GM12878 (cell line): Measurements from ENCODE around the gene CD86. TPM values are rescaled to one million over a fixed set of nuclear protein-coding genes. Genes with fewer than 3 reads are reported as not detected.

Source experiments
- ATAC-seq: fragments of 200-7000 bp; cut with Tn5 transposase; 3 replicates; pipeline ENCODE4 v1.9.1; 2020; ENCODE audit warnings: mild to moderate bottlenecking, moderate library complexity
- BruUV-seq: library from RNA; stranded (reverse); fragments of 400-500 nt; replicated peaks from 2 replicates; lab custom pipeline; 2021; lab: Mats Ljungman, UMichigan
- CTCF ChIA-PET: fragments of 300-600 bp; sonication (Branson Sonifier 250); formaldehyde crosslinking; extraction: SDS; loops from one replicate; lab custom pipeline; 2021; ENCODE audit warnings: inconsistent platforms; lab: Yijun Ruan, JAX
- POLR2A ChIA-PET: fragments of 350-600 bp; formaldehyde crosslinking; extraction: SDS; loops from one replicate; lab custom pipeline; 2021; ENCODE audit warnings: inconsistent platforms; lab: Charles Lee
- RAD21 ChIA-PET: fragments of 300-600 bp; sonication (Branson Sonifier 250); formaldehyde crosslinking; loops from one replicate; lab custom pipeline; 2023; ENCODE audit warnings: antibody characterized with exemption; ENCODE audit not compliant: unreplicated experiment; lab: Charles Lee
- SMC1A ChIA-PET: fragments of 300-600 bp; sonication (Branson Sonifier 250); formaldehyde crosslinking; loops from one replicate; lab custom pipeline; 2023; ENCODE audit not compliant: unreplicated experiment, uncharacterized antibody; lab: Charles Lee
- DNase-seq: peaks from one replicate; pipeline ENCODE4 v3.0.0-alpha.2; 2011; ENCODE audit warnings: low read depth, low spot score
- FAIRE-seq: peaks from 3 replicates; lab custom pipeline; 2011; peaks lifted over from hg19 to GRCh38; lab: Jason Lieb, UNC
- H2AFZ ChIP-seq: 2 replicates; pipeline ENCODE4 v1.6.0; 2011; ENCODE audit warnings: low read depth, low read length, control low read depth; ENCODE audit not compliant: control insufficient read depth
- H3K27ac ChIP-seq: 2 replicates; pipeline ENCODE4 v1.5.1; 2011; ENCODE audit warnings: control low read depth; ENCODE audit not compliant: control insufficient read depth, insufficient read depth
- H3K27me3 ChIP-seq, 2 experiments: replicated peaks in 1 of 2; 2 replicates each; pipeline versions ENCODE4 v1.6.0 to v1.6.1; 2011; ENCODE audit warnings: low read length in 1 of 2; ENCODE audit not compliant: control insufficient read depth in 2 of 2, insufficient read depth in 2 of 2
- H3K36me3 ChIP-seq, 2 experiments: 2 replicates each; pipeline ENCODE4 v1.5.1; 2011; ENCODE audit warnings: low read length in 1 of 2; ENCODE audit not compliant: control insufficient read depth in 2 of 2, insufficient read depth in 2 of 2
- H3K4me1 ChIP-seq: 2 replicates; pipeline ENCODE4 v1.6.1; 2011; ENCODE audit warnings: mild to moderate bottlenecking, low read length, moderate library complexity, mixed read lengths; ENCODE audit not compliant: control insufficient read depth, insufficient read depth
- H3K4me2 ChIP-seq: 2 replicates; pipeline ENCODE4 v1.6.0; 2011; ENCODE audit warnings: control low read depth; ENCODE audit not compliant: control insufficient read depth, insufficient read depth
- H3K4me3 ChIP-seq: fragments of 200-600 bp; sonication (generic); 2 replicates; pipeline ENCODE4 v1.5.1; 2016
- H3K79me2 ChIP-seq: 2 replicates; pipeline ENCODE4 v1.6.0; 2011; ENCODE audit warnings: low read length; ENCODE audit not compliant: control insufficient read depth, insufficient read depth
- H3K9ac ChIP-seq: 2 replicates; pipeline ENCODE4 v1.8.0; 2011; ENCODE audit warnings: low read length, control low read depth, mixed read lengths; ENCODE audit not compliant: control insufficient read depth, insufficient read depth
- H3K9me3 ChIP-seq: replicated peaks from 3 replicates; pipeline ENCODE4 v1.5.1; 2011; ENCODE audit warnings: mild to moderate bottlenecking, low read length; ENCODE audit not compliant: control insufficient read depth, insufficient read depth
- H4K20me1 ChIP-seq: 2 replicates; pipeline ENCODE4 v1.6.0; 2011; ENCODE audit not compliant: control insufficient read depth, insufficient read depth
- IKZF2 ChIP-seq, 2 experiments: fragments of 450-650 bp; IDR thresholded peaks; 2 replicates each; pipeline ENCODE4 v1.6.1; 2017; ENCODE audit warnings: mild to moderate bottlenecking in 2 of 2, moderate library complexity in 2 of 2
- MEF2A ChIP-seq: IDR thresholded peaks from 2 replicates; pipeline ENCODE4 v1.6.1; 2011; ENCODE audit warnings: low read depth, mild to moderate bottlenecking, low read length, moderate library complexity; ENCODE audit not compliant: insufficient read depth
- PRDM15 ChIP-seq: fragments of 450-650 bp; formaldehyde crosslinking; IDR thresholded peaks from 2 replicates; pipeline ENCODE4 v1.4.0; 2020; ENCODE audit warnings: mild to moderate bottlenecking, moderate library complexity
- RUNX3 ChIP-seq: IDR thresholded peaks from 2 replicates; pipeline ENCODE4 v1.6.1; 2012; ENCODE audit warnings: low read length, inconsistent platforms
- TARDBP ChIP-seq: IDR thresholded peaks from 2 replicates; pipeline ENCODE4 v1.6.1; 2016; ENCODE audit warnings: borderline replicate concordance
- TBL1XR1 ChIP-seq: IDR thresholded peaks from 2 replicates; pipeline ENCODE4 v1.6.1; 2012; ENCODE audit warnings: low read depth, low read length, improper control_type of control experiment
- ZNF207 ChIP-seq: fragments of 450-650 bp; IDR thresholded peaks from 2 replicates; pipeline ENCODE4 v1.6.1; 2014; ENCODE audit warnings: antibody characterized with exemption, mild to moderate bottlenecking, borderline replicate concordance
- ZZZ3 ChIP-seq: IDR thresholded peaks from 2 replicates; pipeline ENCODE4 v1.6.1; 2011; ENCODE audit warnings: low read depth; ENCODE audit not compliant: control insufficient read depth, insufficient read length
- WGBS: methylation state at CpG from one replicate; pipeline ENCODE4 v1.1.6; 2016; ENCODE audit warnings: low lambda C conversion rate; ENCODE audit not compliant: insufficient replicate concordance, insufficient coverage; ENCODE audit errors: missing lambda C conversion rate; 5-methylcytosine and 5-hydroxymethylcytosine counted together
- in situ Hi-C: fragments of 300-500 bp; cut with MboI; formaldehyde crosslinking; loops from 9 replicates; pipeline ENCODE4 v1.14.3; 2018; ENCODE audit warnings: mixed read lengths
- intact Hi-C: fragments of 100-400 bp; cut with micrococcal nuclease; formaldehyde crosslinking; loops from one replicate; pipeline ENCODE4 v1.14.2; 2022; ENCODE audit not compliant: unreplicated experiment
- polyA plus RNA-seq, 11 experiments: library from polyadenylated mRNA; depleted of rRNA in 4 of 11; unstranded in 6 of 11; stranded (reverse) in 5 of 11; fragments of >200 nt; fragmentation: Nextera tagmentation in 4 of 11; fragmentation: Illumina TruSeq in 1 of 11; extraction: Ambion mirVana in 4 of 11; extraction: Trizol in 1 of 11; gene quantifications; 1 replicate in 1 of 11; 2 replicates in 10 of 11; pipeline versions ENCODE4 v1.2.1 to v1.2.3, GENCODE V29; 2011 to 2016; ENCODE audit warnings: inconsistent platforms in 2 of 11, missing spikeins in 2 of 11, low read depth in 1 of 11
- total RNA-seq, 4 experiments: library from RNA; depleted of rRNA in 3 of 4; stranded (reverse); fragments of >200 nt in 3 of 4; fragmentation: Illumina TruSeq in 1 of 4; extraction: Trizol in 1 of 4; gene quantifications; 2 replicates each; pipeline versions ENCODE4 v1.2.1 to v1.2.3, GENCODE V29; 2013 to 2021
- TF ChIP-seq, protein P1 (sequence below): fragments of 450-650 bp; IDR thresholded peaks from 2 replicates; pipeline ENCODE4 v1.6.1; 2016; ENCODE audit warnings: mild to moderate bottlenecking, moderate library complexity, borderline replicate concordance
- TF ChIP-seq, protein P2 (sequence below): fragments of 450-650 bp; IDR thresholded peaks from 2 replicates; pipeline ENCODE4 v1.6.1; 2017; ENCODE audit warnings: borderline replicate concordance
- TF ChIP-seq, protein P3 (sequence below): fragments of 450-650 bp; formaldehyde crosslinking; IDR thresholded peaks from 2 replicates; pipeline ENCODE4 v1.5.0; 2022; ENCODE audit warnings: mild to moderate bottlenecking, missing genetic modification characterization

CD86 gene
- total and polyA plus RNA-seq, 10 of the 15 experiments (the other 5 are each of a cell fraction or from before 2014, with no cell fraction given), result 40.9 to 100 (median 55.5) TPM

DNA sequence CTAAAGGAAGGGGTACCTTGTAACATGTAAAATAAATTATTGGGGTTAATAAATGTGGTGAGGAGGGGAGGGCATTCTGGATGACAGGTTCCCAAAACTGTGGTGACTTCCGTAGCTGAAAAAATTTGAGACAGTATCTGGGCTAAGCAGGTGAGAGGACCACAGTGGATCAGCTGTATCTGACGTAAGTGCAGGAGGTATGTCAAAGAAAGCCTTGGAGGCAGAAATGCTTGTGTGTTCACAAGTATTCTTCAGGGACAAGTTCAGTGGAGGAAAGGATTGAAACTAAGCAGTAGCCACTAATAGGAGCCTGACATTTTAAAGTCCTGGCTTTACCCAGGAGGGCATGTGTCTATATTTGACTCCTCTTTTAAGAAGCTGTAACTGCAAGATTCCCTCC is 52.0 kb downstream of the CD86 start:
- Histone ChIP-seq H3K9ac (no peak overlapping the region), H4K20me1 (no peaks in the 10 kb centered on the region), H3K4me2 (no peak overlapping the region), H3K36me3 (peaks cover 9 to 23% of the 10 kb centered on the region in 2 experiments), H3K9me3 (peaks cover 5% of the 10 kb centered on the region; the same call in 2 of the 3 replicates), H3K27ac (no peak overlapping the region), H3K27me3 (no peaks in the 10 kb centered on the region), H3K4me1 (peaks cover 36% of the 10 kb centered on the region), H3K4me3 (no peak overlapping the region), H2AFZ (no peak overlapping the region), H3K79me2 (no peaks in the 10 kb centered on the region)
- ChIA-PET SMC1A (interaction anchor here (1.1 to 26.1 kb wide), 3 partner anchors 25 to 192 kb away, joined by 3 to 604 read pairs (median 590); no protein-coding TSS in a partner anchor), RAD21 (interaction anchor here (11.6 kb wide), 1 partner anchor 146 kb away, joined by 441 read pairs; no protein-coding TSS in a partner anchor), CTCF (no interaction called here), POLR2A (interaction anchor here (13.3 kb wide), 1 partner anchor 151 kb away, joined by 178 read pairs; no protein-coding TSS in a partner anchor)
- intact Hi-C loops, result loop anchor here (10.0 kb wide), 1 partner anchor 278 kb away; the partner anchor contains the start of genes FAM162A and MIX23
- ATAC-seq, result no peak
- BruUV-seq, result no TSS peak
- FAIRE-seq, result no peak
- no peak for DNase-seq
- 86% methylated on average over 2 of the region's 2 CpGs for WGBS
- in situ Hi-C loops, result loop anchor here (10.0 kb wide), 1 partner anchor 578 kb away; the partner anchor contains the start of gene PARP14
- TF ChIP-seq IKZF2 (IDR thresholded peaks at IDR 0.05) (no peak), TBL1XR1 (no peak), TARDBP (no peak), ZNF207 (no peak), RUNX3 (no peak), MEF2A (no peak), PRDM15 (CRISPR knock-in tag) (no peak), ZZZ3 (no peak)
- TF ChIP-seq, protein P1, sequence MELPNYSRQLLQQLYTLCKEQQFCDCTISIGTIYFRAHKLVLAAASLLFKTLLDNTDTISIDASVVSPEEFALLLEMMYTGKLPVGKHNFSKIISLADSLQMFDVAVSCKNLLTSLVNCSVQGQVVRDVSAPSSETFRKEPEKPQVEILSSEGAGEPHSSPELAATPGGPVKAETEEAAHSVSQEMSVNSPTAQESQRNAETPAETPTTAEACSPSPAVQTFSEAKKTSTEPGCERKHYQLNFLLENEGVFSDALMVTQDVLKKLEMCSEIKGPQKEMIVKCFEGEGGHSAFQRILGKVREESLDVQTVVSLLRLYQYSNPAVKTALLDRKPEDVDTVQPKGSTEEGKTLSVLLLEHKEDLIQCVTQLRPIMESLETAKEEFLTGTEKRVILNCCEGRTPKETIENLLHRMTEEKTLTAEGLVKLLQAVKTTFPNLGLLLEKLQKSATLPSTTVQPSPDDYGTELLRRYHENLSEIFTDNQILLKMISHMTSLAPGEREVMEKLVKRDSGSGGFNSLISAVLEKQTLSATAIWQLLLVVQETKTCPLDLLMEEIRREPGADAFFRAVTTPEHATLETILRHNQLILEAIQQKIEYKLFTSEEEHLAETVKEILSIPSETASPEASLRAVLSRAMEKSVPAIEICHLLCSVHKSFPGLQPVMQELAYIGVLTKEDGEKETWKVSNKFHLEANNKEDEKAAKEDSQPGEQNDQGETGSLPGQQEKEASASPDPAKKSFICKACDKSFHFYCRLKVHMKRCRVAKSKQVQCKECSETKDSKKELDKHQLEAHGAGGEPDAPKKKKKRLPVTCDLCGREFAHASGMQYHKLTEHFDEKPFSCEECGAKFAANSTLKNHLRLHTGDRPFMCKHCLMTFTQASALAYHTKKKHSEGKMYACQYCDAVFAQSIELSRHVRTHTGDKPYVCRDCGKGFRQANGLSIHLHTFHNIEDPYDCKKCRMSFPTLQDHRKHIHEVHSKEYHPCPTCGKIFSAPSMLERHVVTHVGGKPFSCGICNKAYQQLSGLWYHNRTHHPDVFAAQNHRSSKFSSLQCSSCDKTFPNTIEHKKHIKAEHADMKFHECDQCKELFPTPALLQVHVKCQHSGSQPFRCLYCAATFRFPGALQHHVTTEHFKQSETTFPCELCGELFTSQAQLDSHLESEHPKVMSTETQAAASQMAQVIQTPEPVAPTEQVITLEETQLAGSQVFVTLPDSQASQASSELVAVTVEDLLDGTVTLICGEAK, result no peak
- TF ChIP-seq, protein P2, sequence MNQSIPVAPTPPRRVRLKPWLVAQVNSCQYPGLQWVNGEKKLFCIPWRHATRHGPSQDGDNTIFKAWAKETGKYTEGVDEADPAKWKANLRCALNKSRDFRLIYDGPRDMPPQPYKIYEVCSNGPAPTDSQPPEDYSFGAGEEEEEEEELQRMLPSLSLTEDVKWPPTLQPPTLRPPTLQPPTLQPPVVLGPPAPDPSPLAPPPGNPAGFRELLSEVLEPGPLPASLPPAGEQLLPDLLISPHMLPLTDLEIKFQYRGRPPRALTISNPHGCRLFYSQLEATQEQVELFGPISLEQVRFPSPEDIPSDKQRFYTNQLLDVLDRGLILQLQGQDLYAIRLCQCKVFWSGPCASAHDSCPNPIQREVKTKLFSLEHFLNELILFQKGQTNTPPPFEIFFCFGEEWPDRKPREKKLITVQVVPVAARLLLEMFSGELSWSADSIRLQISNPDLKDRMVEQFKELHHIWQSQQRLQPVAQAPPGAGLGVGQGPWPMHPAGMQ, result no peak
- TF ChIP-seq, protein P3, sequence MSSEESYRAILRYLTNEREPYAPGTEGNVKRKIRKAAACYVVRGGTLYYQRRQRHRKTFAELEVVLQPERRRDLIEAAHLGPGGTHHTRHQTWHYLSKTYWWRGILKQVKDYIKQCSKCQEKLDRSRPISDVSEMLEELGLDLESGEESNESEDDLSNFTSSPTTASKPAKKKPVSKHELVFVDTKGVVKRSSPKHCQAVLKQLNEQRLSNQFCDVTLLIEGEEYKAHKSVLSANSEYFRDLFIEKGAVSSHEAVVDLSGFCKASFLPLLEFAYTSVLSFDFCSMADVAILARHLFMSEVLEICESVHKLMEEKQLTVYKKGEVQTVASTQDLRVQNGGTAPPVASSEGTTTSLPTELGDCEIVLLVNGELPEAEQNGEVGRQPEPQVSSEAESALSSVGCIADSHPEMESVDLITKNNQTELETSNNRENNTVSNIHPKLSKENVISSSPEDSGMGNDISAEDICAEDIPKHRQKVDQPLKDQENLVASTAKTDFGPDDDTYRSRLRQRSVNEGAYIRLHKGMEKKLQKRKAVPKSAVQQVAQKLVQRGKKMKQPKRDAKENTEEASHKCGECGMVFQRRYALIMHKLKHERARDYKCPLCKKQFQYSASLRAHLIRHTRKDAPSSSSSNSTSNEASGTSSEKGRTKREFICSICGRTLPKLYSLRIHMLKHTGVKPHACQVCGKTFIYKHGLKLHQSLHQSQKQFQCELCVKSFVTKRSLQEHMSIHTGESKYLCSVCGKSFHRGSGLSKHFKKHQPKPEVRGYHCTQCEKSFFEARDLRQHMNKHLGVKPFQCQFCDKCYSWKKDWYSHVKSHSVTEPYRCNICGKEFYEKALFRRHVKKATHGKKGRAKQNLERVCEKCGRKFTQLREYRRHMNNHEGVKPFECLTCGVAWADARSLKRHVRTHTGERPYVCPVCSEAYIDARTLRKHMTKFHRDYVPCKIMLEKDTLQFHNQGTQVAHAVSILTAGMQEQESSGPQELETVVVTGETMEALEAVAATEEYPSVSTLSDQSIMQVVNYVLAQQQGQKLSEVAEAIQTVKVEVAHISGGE (CRISPR knock-in tag), result no peak
